Neural cell (in vitro differentiated cells): ENCODE results near the gene PCSK9.

Experiments
- CTCF ChIP-seq: fragments of 450-650 bp; IDR thresholded peaks from 2 replicates; pipeline ENCODE4 v1.5.1; 2014; ENCODE audit warnings: antibody characterized with exemption, mild to moderate bottlenecking, moderate library complexity; ENCODE audit not compliant: poor library complexity, severe bottlenecking
- EP300 ChIP-seq: fragments of 450-650 bp; conservative IDR thresholded peaks from 2 replicates; pipeline ENCODE4 v1.6.1; 2014; ENCODE audit warnings: antibody characterized with exemption, mild to moderate bottlenecking, moderate library complexity; ENCODE audit not compliant: poor library complexity, severe bottlenecking
- EZH2 ChIP-seq: fragments of 200-600, 300-800 bp; shearing (Covaris generic), sonication (generic); IDR thresholded peaks from 2 replicates; pipeline ENCODE4 v1.6.1; 2014; ENCODE audit warnings: antibody characterized with exemption, low read length, borderline replicate concordance, mild to moderate bottlenecking; ENCODE audit not compliant: insufficient read depth, poor library complexity, severe bottlenecking
- POLR2AphosphoS5 ChIP-seq: IDR thresholded peaks from 2 replicates; pipeline ENCODE4 v1.6.1; 2012
- RAD21 ChIP-seq: fragments of 450-650 bp; conservative IDR thresholded peaks from 2 replicates; pipeline ENCODE4 v1.6.1; 2014; ENCODE audit warnings: antibody characterized with exemption, mild to moderate bottlenecking, moderate library complexity
- SMC3 ChIP-seq: fragments of 450-650 bp; conservative IDR thresholded peaks from 2 replicates; pipeline ENCODE4 v1.6.1; 2014; ENCODE audit warnings: antibody characterized with exemption, mild to moderate bottlenecking, moderate library complexity; ENCODE audit not compliant: poor library complexity
- TF ChIP-seq, protein P1 (sequence below): IDR thresholded peaks from 2 replicates; pipeline ENCODE4 v1.6.1; 2012; ENCODE audit warnings: borderline replicate concordance

- TF ChIP-seq CTCF (no peak), SMC3 (no peak), EP300 (no peak), EZH2 (no peak), POLR2AphosphoS5 (no peak), RAD21 (no peak)
- TF ChIP-seq, protein P1, sequence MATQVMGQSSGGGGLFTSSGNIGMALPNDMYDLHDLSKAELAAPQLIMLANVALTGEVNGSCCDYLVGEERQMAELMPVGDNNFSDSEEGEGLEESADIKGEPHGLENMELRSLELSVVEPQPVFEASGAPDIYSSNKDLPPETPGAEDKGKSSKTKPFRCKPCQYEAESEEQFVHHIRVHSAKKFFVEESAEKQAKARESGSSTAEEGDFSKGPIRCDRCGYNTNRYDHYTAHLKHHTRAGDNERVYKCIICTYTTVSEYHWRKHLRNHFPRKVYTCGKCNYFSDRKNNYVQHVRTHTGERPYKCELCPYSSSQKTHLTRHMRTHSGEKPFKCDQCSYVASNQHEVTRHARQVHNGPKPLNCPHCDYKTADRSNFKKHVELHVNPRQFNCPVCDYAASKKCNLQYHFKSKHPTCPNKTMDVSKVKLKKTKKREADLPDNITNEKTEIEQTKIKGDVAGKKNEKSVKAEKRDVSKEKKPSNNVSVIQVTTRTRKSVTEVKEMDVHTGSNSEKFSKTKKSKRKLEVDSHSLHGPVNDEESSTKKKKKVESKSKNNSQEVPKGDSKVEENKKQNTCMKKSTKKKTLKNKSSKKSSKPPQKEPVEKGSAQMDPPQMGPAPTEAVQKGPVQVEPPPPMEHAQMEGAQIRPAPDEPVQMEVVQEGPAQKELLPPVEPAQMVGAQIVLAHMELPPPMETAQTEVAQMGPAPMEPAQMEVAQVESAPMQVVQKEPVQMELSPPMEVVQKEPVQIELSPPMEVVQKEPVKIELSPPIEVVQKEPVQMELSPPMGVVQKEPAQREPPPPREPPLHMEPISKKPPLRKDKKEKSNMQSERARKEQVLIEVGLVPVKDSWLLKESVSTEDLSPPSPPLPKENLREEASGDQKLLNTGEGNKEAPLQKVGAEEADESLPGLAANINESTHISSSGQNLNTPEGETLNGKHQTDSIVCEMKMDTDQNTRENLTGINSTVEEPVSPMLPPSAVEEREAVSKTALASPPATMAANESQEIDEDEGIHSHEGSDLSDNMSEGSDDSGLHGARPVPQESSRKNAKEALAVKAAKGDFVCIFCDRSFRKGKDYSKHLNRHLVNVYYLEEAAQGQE, result no peak
These were observed 44.9 kb downstream of the PCSK9 start for GRCh38 chr1:55084257-55084656.
